Right lobe of liver (tissue), 4 donors: ENCODE measurements around the gene SLC39A11.

Experiments
- CTCF ChIP-seq, 4 donors: fragments of 200-600 bp in 3 of 4; fragments of 450-650 bp in 1 of 4; IDR thresholded peaks; one replicate each; pipeline versions ENCODE4 v1.5.1 to v1.8.0; 2016 to 2022; ENCODE audit warnings: antibody characterized with exemption in 4 of 4, mild to moderate bottlenecking in 2 of 4
- POLR2A ChIP-seq: fragments of 450-650 bp; IDR thresholded peaks from one replicate; pipeline ENCODE4 v1.6.1; 2017; ENCODE audit warnings: antibody characterized with exemption, mild to moderate bottlenecking
- donor health status: DM: no; HTN: no; CAD: no.
- donor health status: DM: no; HTN: no; CAD: no.
- donor health status: DM: no; HTN: yes; CAD: no.

- TF ChIP-seq CTCF (IDR thresholded peaks at IDR 0.05), result no peak
- TF ChIP-seq POLR2A, result no peak
Measured at GRCh38 chr17:72876413-72876812, 216.1 kb downstream of the SLC39A11 start.
